GM23338 (cell line): Measurements from ENCODE around the gene STAT6. TPM values are rescaled to one million over a fixed set of nuclear protein-coding genes. Genes with fewer than 3 reads are reported as not detected.

Experiments
- ATAC-seq: fragments of 200-7000 bp; cut with Tn5 transposase; 3 replicates; pipeline ENCODE4 v1.9.1; 2020
- DNase-seq: peaks from one replicate; pipeline ENCODE4 v3.0.0-alpha.2; 2015; ENCODE audit warnings: low spot score
- H2AFZ ChIP-seq: fragments of 200-600 bp; sonication (generic); 2 replicates; pipeline ENCODE4 v1.8.0; 2016; ENCODE audit warnings: antibody characterized with exemption, mild to moderate bottlenecking, moderate library complexity
- H3F3A ChIP-seq: fragments of 200-600 bp; sonication (generic); replicated peaks from 2 replicates; pipeline ENCODE4 v1.8.0; 2017; ENCODE audit warnings: antibody characterized with exemption, mixed run types, low read depth
- H3K27ac ChIP-seq: fragments of 200-600 bp; sonication (generic); 2 replicates; pipeline ENCODE4 v1.6.1; 2016; ENCODE audit warnings: low read depth
- H3K27me3 ChIP-seq: fragments of 200-600 bp; sonication (generic); 2 replicates; pipeline ENCODE4 v1.8.0; 2016; ENCODE audit warnings: mild to moderate bottlenecking, mixed run types, moderate library complexity; ENCODE audit not compliant: insufficient read depth
- H3K36me3 ChIP-seq: fragments of 200-600 bp; sonication (generic); 2 replicates; pipeline ENCODE4 v1.8.0; 2016; ENCODE audit warnings: mild to moderate bottlenecking; ENCODE audit not compliant: insufficient read depth
- H3K4me1 ChIP-seq: fragments of 200-600 bp; sonication (generic); 2 replicates; pipeline ENCODE4 v1.8.0; 2016; ENCODE audit warnings: mild to moderate bottlenecking, moderate library complexity; ENCODE audit not compliant: insufficient read depth
- H3K4me2 ChIP-seq: fragments of 200-600 bp; sonication (generic); 2 replicates; pipeline ENCODE4 v1.7.1; 2017; ENCODE audit warnings: mixed run types
- H3K4me3 ChIP-seq: fragments of 200-600 bp; sonication (generic); 2 replicates; pipeline ENCODE4 v1.6.1; 2016; ENCODE audit warnings: mixed run types
- H3K79me2 ChIP-seq: fragments of 200-600 bp; sonication (generic); replicated peaks from 2 replicates; pipeline ENCODE4 v1.8.0; 2017; ENCODE audit warnings: mild to moderate bottlenecking; ENCODE audit not compliant: insufficient read depth
- H3K9me2 ChIP-seq: fragments of 200-600 bp; sonication (generic); 2 replicates; pipeline ENCODE4 v1.8.0; 2017; ENCODE audit not compliant: insufficient read depth
- H4K20me1 ChIP-seq: fragments of 200-600 bp; sonication (generic); replicated peaks from 2 replicates; pipeline ENCODE4 v1.8.0; 2017; ENCODE audit warnings: mild to moderate bottlenecking; ENCODE audit not compliant: insufficient read depth
- H3K27ac Mint-ChIP-seq: 2 replicates; pipeline ENCODE4 v1.8.0; 2020; ENCODE audit warnings: inconsistent platforms, mild to moderate bottlenecking, moderate library complexity, mixed read lengths
- H3K27me3 Mint-ChIP-seq: 3 replicates; pipeline ENCODE4 v1.8.0; 2022; ENCODE audit warnings: low read depth, mild to moderate bottlenecking, moderate library complexity, mixed read lengths, inconsistent platforms; ENCODE audit not compliant: insufficient read depth, poor library complexity
- H3K36me3 Mint-ChIP-seq: 3 replicates; pipeline ENCODE4 v1.8.0; 2021; ENCODE audit warnings: low read depth, mild to moderate bottlenecking, inconsistent platforms, moderate library complexity, mixed read lengths
- H3K4me1 Mint-ChIP-seq: 3 replicates; pipeline ENCODE4 v1.8.0; 2020; ENCODE audit warnings: mild to moderate bottlenecking, inconsistent platforms, mixed read lengths
- H3K4me3 Mint-ChIP-seq: 3 replicates; pipeline ENCODE4 v1.8.0; 2021; ENCODE audit warnings: moderate library complexity, mild to moderate bottlenecking, inconsistent platforms, mixed read lengths
- H3K9me3 Mint-ChIP-seq: 3 replicates; pipeline ENCODE4 v1.8.0; 2020; ENCODE audit warnings: moderate library complexity, mild to moderate bottlenecking, inconsistent platforms, mixed read lengths
- EZH2phosphoT487 ChIP-seq: fragments of 200-600 bp; sonication (generic); IDR thresholded peaks from one replicate; pipeline ENCODE4 v1.8.1; 2018; ENCODE audit warnings: antibody characterized with exemption; ENCODE audit not compliant: unreplicated experiment
- JUNB ChIP-seq: IDR thresholded peaks from one replicate; pipeline ENCODE4 v1.6.1; 2016; ENCODE audit warnings: antibody characterized with exemption; ENCODE audit not compliant: unreplicated experiment
- NANOG ChIP-seq: IDR thresholded peaks from 2 replicates; pipeline ENCODE4 v1.6.1; 2016; ENCODE audit warnings: antibody characterized with exemption, borderline replicate concordance
- POLR2AphosphoS5 ChIP-seq: IDR thresholded peaks from 2 replicates; pipeline ENCODE4 v1.6.1; 2016; ENCODE audit warnings: antibody characterized with exemption, low read depth
- REST ChIP-seq: IDR thresholded peaks from one replicate; pipeline ENCODE4 v1.6.1; 2018; ENCODE audit warnings: antibody characterized with exemption; ENCODE audit not compliant: unreplicated experiment
- STAT1 ChIP-seq: IDR thresholded peaks from one replicate; pipeline ENCODE4 v1.6.1; 2016; ENCODE audit warnings: antibody characterized with exemption; ENCODE audit not compliant: unreplicated experiment
- ZNF114 ChIP-seq: fragments of 250-450 bp; sonication (Bioruptor Pico); IDR thresholded peaks from 2 replicates; pipeline ENCODE4 v1.5.0; 2020; ENCODE audit warnings: mild to moderate bottlenecking, moderate library complexity
- ZNF331 ChIP-seq: fragments of 250-450 bp; sonication (Bioruptor Pico); IDR thresholded peaks from 2 replicates; pipeline ENCODE4 v1.5.0; 2020; ENCODE audit warnings: low read depth, mild to moderate bottlenecking, moderate library complexity
- polyA plus RNA-seq: library from polyadenylated mRNA; unstranded; fragments of >200 nt; fragmentation: Nextera tagmentation; extraction: Ambion mirVana; gene quantifications from 2 replicates; pipeline ENCODE4 v1.2.1, GENCODE V29; 2016
- total RNA-seq: library from RNA; depleted of rRNA; stranded (reverse); fragments of >200 nt; shearing (Covaris generic); gene quantifications from 2 replicates; pipeline ENCODE4 v1.2.3, GENCODE V29; 2014
- TF ChIP-seq, protein P1 (sequence below): IDR thresholded peaks from 2 replicates; pipeline ENCODE4 v1.6.1; 2016; ENCODE audit warnings: antibody characterized with exemption

Gene STAT6
- total and polyA plus RNA-seq, 2 experiments from 2014 or later: 14.3 to 28.1 TPM

DNA sequence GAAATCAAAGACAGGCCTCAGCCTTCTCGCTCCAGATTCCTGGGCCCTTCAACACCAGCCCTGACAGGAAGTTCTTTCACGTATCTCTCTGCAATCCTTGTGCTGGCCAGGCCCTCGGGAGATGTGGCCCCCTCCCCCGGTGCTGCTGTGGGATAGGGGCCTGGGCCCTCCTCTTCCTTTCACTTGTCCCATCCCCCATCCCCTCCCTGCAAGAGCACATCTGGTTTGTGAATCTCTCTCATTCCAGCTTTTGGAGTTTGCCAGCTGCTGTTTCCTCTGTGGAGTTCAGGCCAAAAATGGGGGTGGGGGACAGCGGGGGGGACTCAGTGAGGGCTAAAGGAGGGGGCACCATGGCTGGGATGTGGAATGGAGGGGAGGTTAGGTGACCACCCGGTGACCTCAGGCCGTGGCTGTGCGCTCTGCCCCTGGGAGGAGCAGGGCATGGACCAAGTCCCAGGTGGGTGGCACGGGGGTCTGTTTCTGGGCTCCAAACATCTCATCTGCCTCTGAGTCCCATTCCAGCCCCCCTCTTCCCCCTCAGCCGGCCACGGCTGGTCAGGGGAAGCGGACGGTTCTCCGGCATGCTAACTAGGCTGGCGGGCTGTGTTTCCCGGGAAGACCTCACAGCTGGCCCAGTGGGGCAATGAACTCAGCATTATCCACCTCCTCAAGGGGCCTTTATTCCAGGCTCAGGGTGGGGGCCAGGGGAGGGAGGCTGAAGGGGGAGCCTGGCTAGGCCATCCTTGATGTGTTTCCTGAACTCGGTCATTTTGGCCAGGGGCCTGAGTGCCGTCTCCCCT, 24.6 kb upstream of the STAT6 start (continued):
- TF ChIP-seq ZNF114 (CRISPR knock-in tag) (no peak), POLR2AphosphoS5 (no peak), STAT1 (no peak), EZH2phosphoT487 (no peak), JUNB (no peak), NANOG (no peak)
- TF ChIP-seq, protein P1, sequence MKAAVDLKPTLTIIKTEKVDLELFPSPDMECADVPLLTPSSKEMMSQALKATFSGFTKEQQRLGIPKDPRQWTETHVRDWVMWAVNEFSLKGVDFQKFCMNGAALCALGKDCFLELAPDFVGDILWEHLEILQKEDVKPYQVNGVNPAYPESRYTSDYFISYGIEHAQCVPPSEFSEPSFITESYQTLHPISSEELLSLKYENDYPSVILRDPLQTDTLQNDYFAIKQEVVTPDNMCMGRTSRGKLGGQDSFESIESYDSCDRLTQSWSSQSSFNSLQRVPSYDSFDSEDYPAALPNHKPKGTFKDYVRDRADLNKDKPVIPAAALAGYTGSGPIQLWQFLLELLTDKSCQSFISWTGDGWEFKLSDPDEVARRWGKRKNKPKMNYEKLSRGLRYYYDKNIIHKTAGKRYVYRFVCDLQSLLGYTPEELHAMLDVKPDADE: no peak

DNA sequence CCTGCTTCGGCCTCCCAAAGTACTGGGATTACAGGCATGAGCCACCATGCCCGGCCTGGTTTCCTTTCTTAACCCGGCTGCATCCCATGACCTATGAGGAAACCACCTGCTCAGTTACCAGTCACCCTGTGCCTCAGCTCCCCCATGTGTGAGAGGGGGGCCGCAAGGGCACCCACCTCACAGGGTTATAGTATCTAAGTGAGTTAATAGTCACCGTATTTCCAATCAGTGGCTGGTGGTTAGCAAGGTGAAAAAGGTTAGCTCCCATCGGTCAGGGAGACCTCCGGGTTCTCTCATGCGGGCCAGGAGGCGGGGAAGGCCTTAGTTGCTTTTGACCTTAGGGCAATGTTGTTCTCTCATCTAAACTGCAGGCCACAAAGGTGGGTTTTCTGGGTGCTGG, 23.8 kb upstream of the STAT6 start:
- peaks cover 35% of the 10 kb centered on the region for H3K27me3 Mint-ChIP-seq
- H3F3A ChIP-seq: 0 out of 2 replicates have a peak, but pooled peaks cover 17% of the 10 kb centered on the region
- H3K4me3 ChIP-seq: no peak overlapping the region
- H3K9me3 Mint-ChIP-seq: no peaks in the 10 kb centered on the region
- H3K4me1 ChIP-seq: peaks cover 57% of the 10 kb centered on the region
- H3K4me2 ChIP-seq: peak overlapping the region; percentile 64; the same call in 1 of the 2 replicates
- H3K4me3 Mint-ChIP-seq: peak overlapping the region; percentile 32; the same call in 1 of the 3 replicates
- no peaks in the 10 kb centered on the region for H3K27me3 ChIP-seq
- H2AFZ ChIP-seq: no peak overlapping the region
- peaks cover 10% of the 10 kb centered on the region; the same call in 1 of the 2 replicates for H3K36me3 ChIP-seq
- TF ChIP-seq NANOG (no peak), JUNB (no peak)
- TF ChIP-seq, protein P1: no peak
- ATAC-seq (no peak), DNase-seq (no peak)
- peaks cover 41% of the 10 kb centered on the region for H3K36me3 Mint-ChIP-seq
- peak overlapping the region; percentile 88 for H3K27ac Mint-ChIP-seq
- peak overlapping the region; percentile 83 for H3K27ac ChIP-seq
- no peaks in the 10 kb centered on the region for H3K9me2 ChIP-seq
- peaks cover 87% of the 10 kb centered on the region for H3K79me2 ChIP-seq
- H3K4me1 Mint-ChIP-seq: peaks cover 78% of the 10 kb centered on the region
- peaks cover 40% of the 10 kb centered on the region for H4K20me1 ChIP-seq

DNA sequence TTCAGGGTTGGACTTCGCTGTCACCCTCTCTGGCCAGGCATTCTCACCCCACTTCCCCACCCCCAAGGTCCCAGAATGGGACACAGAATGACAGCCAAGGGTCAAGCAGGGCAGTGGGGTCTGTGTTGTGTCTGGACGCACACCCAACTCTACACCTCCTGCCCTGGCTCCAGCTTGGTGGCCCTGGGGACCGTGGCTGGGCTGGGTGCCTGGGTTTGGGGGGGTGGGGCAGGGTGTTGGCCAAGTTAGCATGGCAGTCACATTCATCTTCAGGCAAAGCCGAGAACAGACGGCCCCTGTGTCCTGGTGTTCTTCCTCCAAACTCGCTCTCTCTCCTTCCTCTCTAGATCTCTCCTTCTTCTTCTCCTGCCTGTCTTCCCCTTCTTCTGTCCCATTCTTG, 22.8 kb upstream of the STAT6 start:
- peak overlapping the region; percentile 62; the same call in 1 of the 2 replicates for H3K4me2 ChIP-seq
- DNase-seq (no peak), ATAC-seq (no peak)
- TF ChIP-seq EZH2phosphoT487 (no peak), REST (no peak), ZNF114 (CRISPR knock-in tag) (no peak), STAT1 (no peak), ZNF331 (no peak), POLR2AphosphoS5 (no peak)
- TF ChIP-seq, protein P1: no peak
- peaks cover 3% of the 10 kb centered on the region; the same call in 1 of the 2 replicates for H3K36me3 ChIP-seq
- Mint-ChIP-seq H3K27me3 (peaks cover 36% of the 10 kb centered on the region), H3K4me1 (peaks cover 82% of the 10 kb centered on the region), H3K4me3 (peak overlapping the region; percentile 13; the same call in 1 of the 3 replicates), H3K9me3 (no peaks in the 10 kb centered on the region), H3K36me3 (peaks cover 35% of the 10 kb centered on the region), H3K27ac (no peak overlapping the region)
- H3K27ac ChIP-seq: peak overlapping the region; percentile 83
- no peak overlapping the region for H2AFZ ChIP-seq
- H3K9me2 ChIP-seq: no peaks in the 10 kb centered on the region
- H3F3A ChIP-seq: 0 out of 2 replicates have a peak, but pooled peaks cover 17% of the 10 kb centered on the region
- peaks cover 91% of the 10 kb centered on the region for H3K79me2 ChIP-seq
- no peak overlapping the region for H3K4me3 ChIP-seq
- H3K27me3 ChIP-seq: no peaks in the 10 kb centered on the region
- peaks cover 60% of the 10 kb centered on the region for H3K4me1 ChIP-seq
- peaks cover 41% of the 10 kb centered on the region for H4K20me1 ChIP-seq
